Stomach (tissue), 9 donors: ENCODE measurements around the gene RNF182. TPM values are rescaled to one million over a fixed set of nuclear protein-coding genes. Genes with fewer than 3 reads are reported as not detected.

Source experiments
- DNase-seq, 2 donors: peaks; one replicate each; pipeline versions ENCODE4 v3.0.0 to v3.0.0-alpha.2; 2013 to 2019
- H3K27ac ChIP-seq, 5 donors: fragments of 200-600 bp in 4 of 5; sonication (generic) in 4 of 5; one replicate each; pipeline ENCODE4 v1.5.1; 2013 to 2019; ENCODE audit warnings: mild to moderate bottlenecking in 1 of 5, moderate library complexity in 1 of 5
- H3K27me3 ChIP-seq, 3 donors: fragments of 200-600 bp; sonication (generic); one replicate each; pipeline ENCODE4 v1.5.1; 2017 to 2019; ENCODE audit warnings: mixed run types in 1 of 3
- H3K36me3 ChIP-seq, 4 donors: fragments of 200-600 bp; sonication (generic); 1 replicate in 3 of 4; 2 replicates in 1 of 4; pipeline ENCODE4 v1.5.1; 2016 to 2019
- H3K4me1 ChIP-seq, 4 donors: fragments of 200-600 bp; sonication (generic); one replicate each; pipeline ENCODE4 v1.5.1; 2016 to 2019
- H3K4me3 ChIP-seq, 4 donors: fragments of 200-600 bp; sonication (generic) in 3 of 4; one replicate each; pipeline ENCODE4 v1.5.1; 2016 to 2019; ENCODE audit warnings: mild to moderate bottlenecking in 1 of 4
- H3K9me3 ChIP-seq, 4 donors: fragments of 200-600 bp; sonication (generic); one replicate each; pipeline ENCODE4 v1.5.1; 2016 to 2019
- EP300 ChIP-seq: sonication (generic); formaldehyde crosslinking; IDR thresholded peaks from one replicate; pipeline ENCODE4 v1.6.1; 2017; ENCODE audit warnings: antibody characterized with exemption
- POLR2A ChIP-seq, 4 donors: fragments of 450-650 bp; IDR thresholded peaks; one replicate each; pipeline ENCODE4 v1.6.1; 2016; ENCODE audit warnings: antibody characterized with exemption in 4 of 4, control low read depth in 2 of 4, mild to moderate bottlenecking in 1 of 4, moderate library complexity in 1 of 4
- POLR2AphosphoS5 ChIP-seq, 3 donors: sonication (generic); formaldehyde crosslinking; IDR thresholded peaks; one replicate each; pipeline ENCODE4 v1.6.1; 2016; ENCODE audit warnings: antibody characterized with exemption in 3 of 3
- WGBS, 5 donors: extraction: QIAGEN DNeasy Blood & Tissue Kit in 3 of 5; methylation state at CpG; one replicate each; pipeline versions ENCODE4 v1.1.5 to v1.1.7; 2013 to 2018; 5-methylcytosine and 5-hydroxymethylcytosine counted together
- intact Hi-C: fragments of 100-400 bp; cut with DNase I; formaldehyde crosslinking; loops from one replicate; pipeline ENCODE4 v1.15.1; 2023; ENCODE audit warnings: low total_unique reads
- polyA plus RNA-seq, 3 donors: library from polyadenylated mRNA; stranded (reverse); fragments of 200-250 nt; gene quantifications; one replicate each; pipeline ENCODE4 v1.2.3, GENCODE V29; 2013
- total RNA-seq, 5 donors: library from RNA; depleted of rRNA; stranded (reverse); fragments of >200 nt; gene quantifications; one replicate each; pipeline versions ENCODE4 v1.1.0 to v1.2.3, GENCODE V29; 2014 to 2016
- TF ChIP-seq, protein P1 (sequence below), 7 experiments: fragments of 450-650 bp in 4 of 7; fragments of 200-600 bp in 3 of 7; sonication (generic) in 3 of 7; IDR thresholded peaks; one replicate each; pipeline ENCODE4 v1.5.1; 2016 to 2019; ENCODE audit warnings: antibody characterized with exemption in 7 of 7, control low read depth in 2 of 7, mild to moderate bottlenecking in 1 of 7
- donor health status: healthy with polysubstance abuse.
- donor health status: Bipolar disorder and iron deficiency.
- donor health status: healthy.

Gene RNF182
- total and polyA plus RNA-seq, 8 donors: 0.10 to 0.18 TPM; not detected in 6

DNA sequence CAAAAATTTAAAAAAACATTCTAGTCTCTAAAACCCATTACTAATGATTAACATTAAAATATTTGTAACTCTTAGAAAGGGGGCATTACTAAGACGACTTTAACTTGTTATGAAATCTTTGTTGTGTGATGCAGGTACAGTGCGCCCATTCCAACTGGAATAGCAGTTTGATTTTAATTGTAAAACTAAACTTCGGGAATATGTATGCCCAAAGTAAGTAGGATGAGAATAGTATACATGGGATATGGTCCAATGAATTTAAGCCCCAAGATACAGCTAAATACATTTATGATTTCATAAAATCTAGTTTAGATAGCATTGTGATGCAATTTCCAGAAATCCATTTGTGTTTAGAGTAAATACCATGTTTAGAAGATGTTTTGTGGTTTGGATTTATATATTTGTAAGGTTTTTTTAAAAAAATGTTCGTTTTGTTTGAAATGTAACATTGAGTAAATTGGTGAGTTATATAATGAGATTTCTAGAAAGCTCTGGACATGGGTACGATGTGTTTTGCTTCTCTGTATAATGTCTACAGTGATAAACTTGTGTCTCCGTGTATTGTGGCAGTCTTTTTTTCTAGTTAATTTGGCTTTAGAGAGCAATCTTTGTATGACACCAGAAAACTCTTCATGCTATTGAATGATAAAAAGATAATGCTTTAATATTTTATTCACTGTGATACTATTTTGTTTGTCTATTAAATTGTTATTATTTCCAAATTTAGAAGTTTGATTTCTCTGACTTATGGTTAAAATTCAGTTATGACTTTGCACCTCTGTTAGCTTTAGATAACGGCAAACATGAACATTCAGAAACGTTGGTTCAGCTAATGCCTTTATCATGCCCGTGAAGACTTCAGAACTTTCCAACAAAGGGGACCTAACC, 54.8 kb downstream of the RNF182 start:
- Histone ChIP-seq H3K4me1 (no peaks in the 10 kb centered on the region), H3K27me3 (peaks cover 0 to 13% (median 4%) of the 10 kb centered on the region in 3 donors), H3K4me3 (no peak overlapping the region), H3K27ac (no peak overlapping the region), H3K9me3 (no peaks in the 10 kb centered on the region), H3K36me3 (no peaks in the 10 kb centered on the region)
- no peak for DNase-seq
- 77 to 84% (median 79%) methylated on average over 9 of the region's 9 CpGs for WGBS, 5 donors
- TF ChIP-seq POLR2AphosphoS5 (IDR thresholded peaks at IDR 0.05): no peak
- TF ChIP-seq, protein P1, sequence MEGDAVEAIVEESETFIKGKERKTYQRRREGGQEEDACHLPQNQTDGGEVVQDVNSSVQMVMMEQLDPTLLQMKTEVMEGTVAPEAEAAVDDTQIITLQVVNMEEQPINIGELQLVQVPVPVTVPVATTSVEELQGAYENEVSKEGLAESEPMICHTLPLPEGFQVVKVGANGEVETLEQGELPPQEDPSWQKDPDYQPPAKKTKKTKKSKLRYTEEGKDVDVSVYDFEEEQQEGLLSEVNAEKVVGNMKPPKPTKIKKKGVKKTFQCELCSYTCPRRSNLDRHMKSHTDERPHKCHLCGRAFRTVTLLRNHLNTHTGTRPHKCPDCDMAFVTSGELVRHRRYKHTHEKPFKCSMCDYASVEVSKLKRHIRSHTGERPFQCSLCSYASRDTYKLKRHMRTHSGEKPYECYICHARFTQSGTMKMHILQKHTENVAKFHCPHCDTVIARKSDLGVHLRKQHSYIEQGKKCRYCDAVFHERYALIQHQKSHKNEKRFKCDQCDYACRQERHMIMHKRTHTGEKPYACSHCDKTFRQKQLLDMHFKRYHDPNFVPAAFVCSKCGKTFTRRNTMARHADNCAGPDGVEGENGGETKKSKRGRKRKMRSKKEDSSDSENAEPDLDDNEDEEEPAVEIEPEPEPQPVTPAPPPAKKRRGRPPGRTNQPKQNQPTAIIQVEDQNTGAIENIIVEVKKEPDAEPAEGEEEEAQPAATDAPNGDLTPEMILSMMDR (IDR thresholded peaks at IDR 0.05): no peak
- no peak for TF ChIP-seq POLR2A (IDR thresholded peaks at IDR 0.05)
- no peak for TF ChIP-seq EP300
- intact Hi-C loops: no loop called here

DNA sequence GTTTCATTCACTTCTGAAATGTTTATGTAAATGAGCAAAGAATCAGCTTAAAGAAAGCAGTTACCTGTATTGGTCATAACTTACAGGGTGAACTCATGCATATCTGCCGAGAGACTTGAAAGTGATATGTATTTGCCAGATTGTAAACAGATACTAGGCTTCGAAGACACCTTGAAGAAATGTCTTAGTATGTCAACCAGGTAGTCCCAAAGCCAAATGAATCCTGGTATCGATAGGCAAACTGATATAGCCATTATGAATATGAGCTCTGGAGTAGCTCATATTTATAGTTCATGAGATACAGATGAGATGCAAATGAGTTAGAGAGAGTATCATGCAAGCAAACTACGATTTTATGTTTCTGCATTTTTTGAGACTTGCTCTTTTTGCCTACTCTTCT, 55.8 kb downstream of the RNF182 start:
- Histone ChIP-seq H3K27me3 (peaks cover 0 to 21% (median 4%) of the 10 kb centered on the region in 3 donors), H3K27ac (no peak overlapping the region), H3K9me3 (no peaks in the 10 kb centered on the region), H3K4me1 (no peaks in the 10 kb centered on the region), H3K36me3 (no peaks in the 10 kb centered on the region), H3K4me3 (no peak overlapping the region)
- intact Hi-C loops: no loop called here
- no peak for DNase-seq
- TF ChIP-seq EP300 (no peak), POLR2AphosphoS5 (IDR thresholded peaks at IDR 0.05) (no peak), POLR2A (IDR thresholded peaks at IDR 0.05) (no peak)
- TF ChIP-seq, protein P1 (IDR thresholded peaks at IDR 0.05): no peak
- WGBS, 5 donors: 61 to 90% (median 70%) methylated on average over 4 of the region's 4 CpGs

- Histone ChIP-seq H3K36me3 (no peaks in the 10 kb centered on the region), H3K27me3 (peaks cover 0 to 36% (median 10%) of the 10 kb centered on the region in 3 donors), H3K4me1 (no peaks in the 10 kb centered on the region), H3K9me3 (no peaks in the 10 kb centered on the region), H3K27ac (no peak overlapping the region), H3K4me3 (no peak overlapping the region)
- intact Hi-C loops: no loop called here
- DNase-seq: no peak
- TF ChIP-seq POLR2A (IDR thresholded peaks at IDR 0.05): no peak
- TF ChIP-seq, protein P1 (IDR thresholded peaks at IDR 0.05): no peak
- TF ChIP-seq EP300: no peak
- TF ChIP-seq POLR2AphosphoS5 (IDR thresholded peaks at IDR 0.05): no peak
- WGBS, 5 donors: 66 to 80% (median 74%) methylated on average over 4 of the region's 4 CpGs
Observed at GRCh38 chr6:13985663-13986325, 61.0 kb downstream of the RNF182 start.

GRCh38 chr6:13986700-13987399, 62.1 kb downstream of the RNF182 start:
- intact Hi-C loops: no loop called here
- Histone ChIP-seq H3K9me3 (no peaks in the 10 kb centered on the region), H3K27me3 (peaks cover 0 to 36% (median 10%) of the 10 kb centered on the region in 3 donors), H3K27ac (no peak overlapping the region), H3K4me3 (no peak overlapping the region), H3K36me3 (no peaks in the 10 kb centered on the region), H3K4me1 (no peaks in the 10 kb centered on the region)
- 81 to 89% (median 84%) methylated on average over 4 of the region's 4 CpGs for WGBS, 5 donors
- TF ChIP-seq POLR2AphosphoS5 (IDR thresholded peaks at IDR 0.05): no peak
- TF ChIP-seq POLR2A (IDR thresholded peaks at IDR 0.05): no peak
- TF ChIP-seq EP300: no peak
- TF ChIP-seq, protein P1 (IDR thresholded peaks at IDR 0.05): no peak
- DNase-seq: no peak
